Inflammatory macrophage treated with lipopolysaccharide for 4 hours (primary cell): ENCODE data around the gene AIP.
A peak's percentile ranks its signal among the peaks of the same experiment; 100 is the strongest.
"Not testable (repeated sequence)": the region's sequence is repeated elsewhere in the genome, so short reads cannot be mapped to it uniquely, and the experiment has no call there.

Experiments
- DNase-seq: peaks from one replicate; pipeline ENCODE4 v3.0.0-alpha.2; 2020

The AIP gene

GRCh38 chr11:67507864-67508485 is 25.1 kb downstream of the AIP start, which contains the start of gene CDK2AP2:
CDK2AP2 (minus strand) TSS chr11:67508162; CDS start chr11:67508082, 80 bp downstream.
- DNase-seq: peak; percentile 100

DNA sequence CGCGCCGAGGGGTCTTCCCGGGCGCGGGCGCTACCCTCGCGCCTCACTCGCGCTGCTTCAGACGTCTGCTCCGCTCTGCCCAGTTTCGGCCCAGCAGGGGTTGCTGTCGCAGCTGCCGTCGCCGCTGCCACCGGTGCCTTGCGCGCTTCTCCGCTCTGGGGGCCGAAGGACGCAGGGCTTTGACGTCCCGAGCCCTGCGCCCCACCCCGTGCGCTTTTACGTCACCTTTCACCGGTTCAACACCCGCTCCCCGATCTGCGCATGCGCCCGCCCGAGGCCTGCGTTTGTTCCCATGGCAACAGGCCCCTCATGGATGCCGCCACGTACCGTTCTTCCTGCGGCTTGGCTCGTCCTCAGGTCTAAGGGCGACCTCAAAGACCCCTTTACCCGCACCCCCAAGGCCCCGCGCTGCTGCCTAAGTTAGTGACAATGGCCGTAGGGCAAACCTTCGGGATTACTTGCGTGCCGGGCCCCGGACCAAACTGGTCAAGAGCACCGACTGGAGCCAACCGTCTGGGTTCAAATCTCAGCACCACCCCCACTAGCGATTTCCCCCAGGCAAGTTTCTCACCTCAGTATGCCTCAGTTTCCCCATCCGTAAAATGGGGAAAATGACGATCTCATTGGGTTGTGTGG is 25.8 kb downstream of the AIP start:
- DNase-seq: peak; percentile 97

DNA sequence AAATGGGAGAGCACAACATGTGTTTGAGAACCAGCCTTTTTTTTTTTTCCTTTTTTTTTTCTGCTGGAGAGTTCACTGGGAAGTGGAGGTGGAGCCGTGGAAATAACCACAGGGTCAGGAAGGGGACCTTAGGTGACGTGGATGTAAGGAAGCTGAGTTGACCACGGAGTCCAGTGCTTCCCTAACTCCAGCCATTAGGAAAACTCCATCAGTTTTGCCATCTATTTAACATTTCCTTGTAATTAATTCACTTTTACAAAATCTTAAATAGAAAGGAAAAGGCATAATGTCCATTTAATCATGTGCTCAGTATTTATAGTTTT is 27.2 kb downstream of the AIP start:
- no peak for DNase-seq

DNA sequence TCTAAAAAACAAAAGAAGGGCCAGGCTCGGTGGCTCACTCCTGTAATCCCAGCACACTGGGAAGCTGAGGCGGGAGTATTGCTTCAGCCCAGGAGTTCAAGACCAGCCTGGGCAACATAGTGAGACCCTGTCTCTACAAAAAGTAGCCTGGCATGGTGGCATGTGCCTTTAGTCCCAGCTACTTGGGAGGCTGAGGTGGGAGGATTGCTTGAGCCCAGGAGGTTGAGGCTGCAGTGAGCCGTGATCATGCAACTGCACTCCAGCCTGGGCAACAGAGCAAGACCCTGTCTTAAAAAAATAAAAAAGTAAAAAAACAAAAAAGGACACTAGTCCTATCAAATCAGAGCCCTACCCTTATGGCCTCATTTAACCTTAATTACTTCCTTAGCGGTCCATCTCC is 28.7 kb downstream of the AIP start:
- DNase-seq: not testable (repeated sequence)

- no peak for DNase-seq
Observed at GRCh38 chr11:67514116-67514515, 31.3 kb downstream of the AIP start.

DNA sequence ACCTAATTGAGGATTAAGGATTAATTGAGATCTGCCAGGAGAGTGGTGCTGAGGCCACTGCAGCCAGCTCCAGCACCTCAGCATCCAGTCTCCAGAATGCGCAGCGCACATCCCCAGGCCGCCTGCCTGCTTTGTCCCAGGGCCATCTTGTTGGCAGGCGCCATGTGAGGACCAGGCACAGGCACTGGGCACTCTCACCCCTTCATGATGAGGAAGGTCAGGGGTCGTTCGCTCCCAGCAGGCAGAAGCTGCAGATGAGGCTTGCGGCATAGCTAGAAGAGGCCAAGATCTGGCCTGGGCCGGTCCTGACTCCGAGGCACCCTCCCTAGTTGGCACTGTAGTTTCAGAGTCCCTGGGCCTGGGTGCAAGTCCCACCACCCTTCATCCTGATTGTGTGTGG is 34.0 kb downstream of the AIP start:
- no peak for DNase-seq

- DNase-seq: no peak
Observed at GRCh38 chr11:67517784-67518552, 35.1 kb downstream of the AIP start.

GRCh38 chr11:67519726-67520125 is 36.9 kb downstream of the AIP start:
- DNase-seq: no peak

GRCh38 chr11:67520856-67521824 is 38.3 kb downstream of the AIP start:
- no peak for DNase-seq

- DNase-seq: no peak
Observed at GRCh38 chr11:67521924-67522323, 39.1 kb downstream of the AIP start.

DNA sequence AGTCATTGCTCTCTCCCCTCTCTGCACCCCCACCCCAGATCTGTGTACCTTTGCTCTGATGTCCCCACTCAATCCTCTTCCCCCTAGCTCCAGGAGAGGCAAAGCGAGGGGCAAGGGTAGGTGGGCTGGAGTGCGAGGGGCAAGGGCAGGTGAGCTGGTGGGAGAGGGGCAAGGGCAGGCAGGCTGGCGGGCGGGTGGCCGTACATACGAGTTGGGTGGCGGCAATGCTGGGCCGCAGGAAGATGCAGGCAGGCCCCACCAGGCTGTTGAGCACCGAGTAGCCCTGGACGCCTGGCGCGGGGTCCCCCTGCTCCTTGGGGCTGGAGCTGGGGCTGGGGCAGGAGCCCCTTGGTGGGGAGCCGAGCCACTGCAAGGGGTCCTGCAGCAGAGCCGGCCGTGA is 39.5 kb downstream of the AIP start:
- no peak for DNase-seq

- DNase-seq: no peak
Observed at GRCh38 chr11:67522844-67523555, 40.2 kb downstream of the AIP start, which contains the start of gene CABP2. CABP2 (minus strand) TSS chr11:67523446; CDS start chr11:67523326, 120 bp downstream.

DNA sequence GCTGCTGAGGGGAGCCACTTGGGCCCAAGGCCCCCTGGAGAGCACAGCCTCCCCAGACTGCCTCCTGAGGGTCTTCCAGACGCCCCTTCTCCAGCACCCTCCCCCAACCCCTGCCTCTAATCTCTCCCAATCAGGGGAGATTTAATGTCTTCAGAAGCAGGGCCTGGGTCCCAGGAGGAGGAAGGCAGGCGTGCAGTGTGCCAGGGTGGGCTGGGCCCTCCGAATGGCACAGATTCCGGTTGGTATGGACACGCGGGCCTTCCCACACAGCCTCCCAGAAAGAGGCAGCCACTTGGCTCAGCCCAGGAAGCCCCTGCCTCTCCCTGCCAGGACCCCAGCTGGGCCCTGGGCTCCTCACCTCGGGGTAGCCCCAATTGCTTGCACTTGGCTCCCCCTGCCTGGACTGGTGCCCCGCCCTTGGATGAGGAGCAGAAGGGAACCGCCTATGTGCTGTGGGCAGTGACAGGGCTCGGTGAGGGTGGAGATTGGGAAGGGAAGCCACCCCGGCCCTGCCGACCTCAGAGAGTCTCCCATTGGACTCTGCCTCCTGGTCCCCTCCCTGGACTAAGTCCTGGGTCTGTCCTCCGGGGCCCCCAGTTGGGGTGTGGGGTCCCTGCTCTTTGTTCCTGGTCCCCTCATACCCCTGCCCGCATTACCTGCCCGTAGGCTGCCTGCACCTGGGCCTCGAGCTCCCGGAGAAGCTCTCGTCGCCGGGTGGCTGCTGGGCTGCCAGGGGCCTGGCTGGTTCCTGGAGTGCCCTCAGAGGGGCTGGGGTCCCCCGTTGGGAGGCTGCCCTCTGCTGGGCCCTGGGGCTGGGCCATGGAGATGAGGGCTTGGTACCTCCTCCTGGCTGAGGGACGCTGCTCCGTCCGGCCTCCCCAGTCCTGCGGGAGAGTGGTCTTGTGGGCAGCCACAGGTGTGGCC is 41.0 kb downstream of the AIP start:
- DNase-seq: no peak

- DNase-seq: no peak
Observed at GRCh38 chr11:67524480-67524808, 41.6 kb downstream of the AIP start.

DNA sequence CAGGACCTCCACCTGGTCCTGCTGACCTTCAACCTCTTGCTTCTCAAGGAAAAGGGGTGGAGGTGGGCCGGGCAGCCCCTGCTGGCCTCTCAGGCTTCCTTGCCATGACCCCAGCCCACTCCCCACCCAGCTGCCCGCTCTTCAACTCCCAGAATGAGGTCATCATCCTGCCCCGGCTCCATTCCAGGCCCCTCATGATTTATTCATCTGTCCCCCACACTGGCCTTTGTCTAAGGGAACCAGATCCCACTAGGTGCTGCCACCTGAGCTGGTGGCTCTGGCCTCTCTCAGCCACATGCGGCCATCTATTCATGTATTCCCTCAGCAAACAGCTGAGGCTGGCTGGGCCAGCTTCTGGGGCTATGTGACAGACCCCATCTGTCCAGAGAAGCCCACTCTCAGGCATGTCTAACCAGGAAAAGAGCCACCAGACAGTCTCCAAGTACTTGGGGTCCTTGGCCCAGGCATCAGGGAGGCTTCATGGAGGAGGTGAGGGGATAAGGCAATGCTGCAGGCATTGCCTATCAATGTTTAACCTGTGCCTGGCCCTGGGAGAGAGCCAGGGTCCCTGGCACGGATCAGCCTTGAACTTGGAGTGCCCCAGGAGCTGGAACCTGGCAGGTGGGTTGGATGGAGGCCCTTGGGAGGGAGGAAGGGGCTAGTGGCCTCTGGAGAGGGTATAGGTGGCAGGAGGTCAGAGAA is 42.6 kb downstream of the AIP start:
- DNase-seq: no peak

DNA sequence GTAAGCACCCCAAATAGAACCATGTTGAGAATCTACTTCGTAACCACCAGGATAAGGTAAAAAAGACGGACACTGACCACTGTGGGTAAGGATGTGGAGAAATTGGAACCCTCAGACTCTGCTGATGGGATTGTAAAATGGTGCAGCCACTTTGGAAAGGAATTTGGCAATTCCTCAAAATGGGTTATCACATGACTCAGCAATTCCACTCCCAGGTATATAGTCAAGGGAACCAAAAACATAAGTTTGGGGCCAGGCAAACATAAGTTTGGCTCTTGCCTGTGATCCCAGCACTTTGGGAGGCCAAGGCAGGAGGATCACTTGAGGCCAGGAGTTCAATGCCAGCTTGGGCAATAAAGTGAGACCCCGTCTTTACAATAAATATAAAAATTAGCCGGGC is 45.5 kb downstream of the AIP start:
- DNase-seq: no peak

DNA sequence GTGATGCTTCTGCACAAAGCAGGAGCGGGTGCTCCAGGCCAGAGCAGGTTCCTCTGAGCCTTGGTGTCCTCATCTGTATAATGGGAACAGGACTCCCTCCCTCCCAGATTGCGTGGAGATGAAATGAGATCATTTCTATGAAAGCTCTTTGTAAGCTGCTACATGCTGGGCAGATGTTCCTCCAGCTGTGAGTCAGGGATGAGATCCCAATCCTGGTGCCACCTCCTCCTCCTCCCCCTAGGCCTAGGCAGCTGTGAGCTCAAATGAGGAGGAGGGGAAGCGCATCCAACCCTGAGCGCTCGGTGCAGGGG is 47.4 kb downstream of the AIP start:
- DNase-seq: no peak

DNA sequence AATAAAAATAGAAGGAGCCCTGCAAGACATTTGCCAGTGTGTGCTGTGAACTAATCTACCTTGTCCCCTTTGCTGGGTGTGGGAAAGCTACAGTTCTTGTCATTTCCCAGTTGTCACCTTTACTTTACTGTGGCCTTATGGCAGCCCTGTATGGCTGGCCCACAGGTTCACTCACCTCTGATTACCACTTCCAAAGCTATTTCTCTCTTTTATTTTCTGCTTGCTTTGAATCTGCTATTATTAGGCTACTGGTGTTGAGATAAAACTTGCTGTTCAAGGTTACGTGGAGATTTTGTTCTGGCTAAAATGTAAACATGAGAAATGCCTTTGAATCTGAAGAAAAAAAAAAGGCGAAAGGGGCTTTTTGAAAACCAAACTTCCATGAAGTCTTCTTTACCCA is 50.1 kb downstream of the AIP start:
- no peak for DNase-seq

GRCh38 chr11:67534070-67534679 is 51.3 kb downstream of the AIP start:
- DNase-seq: no peak

GRCh38 chr11:67535561-67535960 is 52.7 kb downstream of the AIP start:
- DNase-seq: no peak
